Activated CD4-positive, alpha-beta T cell treated with anti-CD3 and anti-CD28 coated beads for 1 hour (primary cell): ENCODE results near the gene NEK5.

Experiments
- DNase-seq: peaks from one replicate; pipeline ENCODE4 v3.0.0-alpha.2; 2020

Gene NEK5

GRCh38 chr13:52009946-52010345 is 118.9 kb downstream of the NEK5 start:
- no peak for DNase-seq

- DNase-seq = no peak
Measured at GRCh38 chr13:52006523-52007245, 122.2 kb downstream of the NEK5 start.

- no peak for DNase-seq
Measured at GRCh38 chr13:52005841-52006522, 122.9 kb downstream of the NEK5 start.

- DNase-seq = no peak
Measured at GRCh38 chr13:52004511-52005170, 124.2 kb downstream of the NEK5 start.

DNA sequence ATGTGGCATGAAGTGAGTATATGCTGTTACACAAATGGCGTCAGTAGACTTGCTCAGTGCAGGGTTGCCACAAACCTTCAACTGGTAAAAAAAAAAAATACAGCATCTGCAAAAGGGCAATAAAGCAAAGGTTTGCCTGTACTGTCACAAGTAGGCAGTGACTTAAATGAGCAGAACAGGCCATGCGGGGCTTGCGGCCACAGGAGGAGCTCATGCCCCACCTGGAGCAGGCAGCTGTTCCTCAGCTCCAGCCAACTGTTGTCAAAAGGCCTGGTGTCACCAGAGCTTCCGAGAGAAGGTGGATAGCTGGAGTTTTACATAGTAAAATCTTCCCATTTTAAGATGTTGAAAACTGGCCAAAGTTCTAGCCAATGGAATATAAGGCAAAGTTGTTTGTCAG is 125.3 kb downstream of the NEK5 start:
- no peak for DNase-seq

DNA sequence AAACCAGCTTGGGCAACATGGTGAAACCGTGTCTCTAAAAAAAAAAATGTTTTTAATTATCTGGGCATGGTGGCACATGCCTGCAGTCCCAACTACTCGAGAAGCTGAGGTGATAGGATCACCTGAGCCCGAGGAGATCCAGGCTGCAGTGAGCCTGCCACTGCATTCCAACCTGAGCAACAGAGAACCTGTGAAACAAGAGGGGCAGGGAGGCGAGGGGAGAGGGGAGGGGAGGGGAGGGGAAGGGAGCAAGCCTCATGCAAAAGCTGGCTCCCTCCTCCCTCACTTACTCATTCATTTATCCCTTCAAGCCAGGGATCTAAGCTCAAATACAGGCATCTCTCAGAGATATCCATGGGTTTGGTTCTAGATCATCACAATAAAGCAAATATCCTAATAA is 126.5 kb downstream of the NEK5 start:
- no peak for DNase-seq

- no peak for DNase-seq
Measured at GRCh38 chr13:52001120-52001731, 127.6 kb downstream of the NEK5 start.

DNA sequence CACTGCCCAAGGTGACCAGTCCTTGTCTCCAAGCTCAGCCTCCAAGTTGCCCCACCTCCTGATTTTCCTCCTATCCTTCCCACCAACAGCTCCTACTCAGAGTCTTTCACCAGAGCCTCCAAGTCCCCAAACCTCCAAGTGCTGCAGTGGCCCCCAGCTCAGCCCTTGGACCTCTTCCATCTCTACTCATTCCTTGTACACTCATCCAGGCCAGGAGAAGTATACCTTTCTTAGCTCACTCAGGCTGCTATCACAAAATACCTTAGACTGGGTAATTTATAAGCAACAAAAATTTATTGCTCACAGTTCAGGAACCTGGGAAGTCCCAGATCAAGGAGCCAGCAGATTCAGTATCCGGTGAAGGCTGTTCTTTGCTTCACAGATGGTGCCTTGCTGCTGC is 129.0 kb downstream of the NEK5 start:
- no peak for DNase-seq

DNA sequence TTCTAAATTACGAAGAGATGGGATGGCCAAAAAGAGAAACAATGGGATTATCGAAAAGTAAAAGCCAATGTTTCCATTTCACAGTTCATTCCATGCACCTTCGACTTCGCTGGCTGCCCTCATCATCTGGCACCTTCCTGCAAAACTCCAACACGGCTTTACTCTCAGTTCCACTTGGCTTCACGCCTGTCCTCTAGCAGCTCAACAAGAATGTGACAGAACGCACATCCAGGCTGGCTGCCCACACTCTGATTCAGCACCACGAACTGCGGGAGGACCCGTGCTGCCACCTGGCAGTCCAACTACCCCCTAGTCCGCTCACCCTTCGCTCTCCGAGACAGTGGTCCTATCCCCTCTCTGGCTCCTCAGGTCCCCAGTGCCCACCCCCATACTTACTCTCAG is 129.4 kb downstream of the NEK5 start:
- DNase-seq = no peak

DNA sequence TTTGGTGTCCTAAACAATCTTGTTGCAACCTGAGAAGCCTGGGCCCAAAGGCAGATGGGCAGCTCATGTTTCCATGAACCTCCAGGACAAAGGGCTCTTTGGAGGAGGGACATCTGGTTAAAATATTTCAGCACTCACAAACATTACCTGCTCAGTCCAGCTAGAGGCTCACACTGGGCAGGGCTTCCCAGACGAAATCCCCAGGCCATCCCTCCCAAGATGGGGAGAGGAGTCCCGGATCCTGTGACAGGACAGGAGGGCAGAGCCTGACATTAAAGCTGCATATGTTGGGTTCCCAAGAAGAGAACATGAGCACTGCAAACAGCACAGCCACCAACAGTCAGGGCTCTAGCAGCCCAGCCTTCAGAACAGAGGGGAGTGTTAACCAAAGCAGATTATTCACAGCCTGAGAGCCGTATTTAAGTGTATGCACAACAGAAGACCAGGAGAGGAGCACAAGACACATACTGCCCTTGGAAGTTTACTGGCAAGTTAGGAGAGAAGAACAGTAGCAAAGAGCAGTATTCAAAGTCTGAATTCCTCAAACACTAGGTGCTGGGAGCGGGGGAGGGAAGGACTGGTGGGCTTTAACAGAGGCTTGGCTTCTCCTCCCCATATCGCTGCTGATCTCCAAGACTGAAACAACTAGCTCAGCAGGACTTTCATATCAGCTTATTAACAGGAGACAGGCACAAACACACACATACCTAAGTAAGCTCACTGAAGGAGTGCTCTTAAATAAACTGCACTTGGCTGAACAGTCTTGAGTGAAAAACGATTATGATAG is 130.0 kb downstream of the NEK5 start:
- no peak for DNase-seq

DNA sequence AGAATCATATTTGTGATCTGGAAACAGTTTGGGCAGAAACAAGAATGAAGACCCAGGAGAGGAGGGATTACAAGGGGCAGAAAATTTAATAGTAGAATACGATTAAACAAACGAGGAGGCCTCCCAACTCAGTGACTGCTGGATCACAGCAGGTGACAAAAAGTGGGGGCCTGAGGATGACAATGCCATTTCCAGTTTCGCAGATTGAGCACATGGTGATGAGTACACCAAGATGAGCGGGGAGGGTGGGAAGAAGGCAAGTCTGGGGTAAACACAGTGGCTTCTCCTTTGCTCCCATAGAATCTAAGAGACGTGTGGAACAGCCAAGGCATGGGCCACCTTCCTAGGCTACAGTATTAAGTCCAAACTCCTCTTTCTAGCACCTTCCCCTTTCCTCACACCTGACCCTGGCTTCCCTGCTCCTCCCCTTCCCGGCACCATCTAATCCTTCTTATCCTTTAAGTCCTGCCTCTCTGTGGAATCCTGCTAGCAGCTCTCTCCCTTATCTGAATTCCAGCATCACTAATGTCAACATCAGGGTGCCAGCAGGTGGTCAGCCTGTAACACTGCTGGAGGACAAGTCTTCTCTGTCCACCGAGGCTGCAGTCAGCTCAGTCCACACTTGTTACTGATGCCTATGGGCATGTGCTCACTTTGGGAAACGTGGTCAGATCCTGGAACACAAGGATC is 131.1 kb downstream of the NEK5 start:
- DNase-seq = no peak

GRCh38 chr13:51997186-51997585 is 131.7 kb downstream of the NEK5 start:
- DNase-seq = no peak

DNA sequence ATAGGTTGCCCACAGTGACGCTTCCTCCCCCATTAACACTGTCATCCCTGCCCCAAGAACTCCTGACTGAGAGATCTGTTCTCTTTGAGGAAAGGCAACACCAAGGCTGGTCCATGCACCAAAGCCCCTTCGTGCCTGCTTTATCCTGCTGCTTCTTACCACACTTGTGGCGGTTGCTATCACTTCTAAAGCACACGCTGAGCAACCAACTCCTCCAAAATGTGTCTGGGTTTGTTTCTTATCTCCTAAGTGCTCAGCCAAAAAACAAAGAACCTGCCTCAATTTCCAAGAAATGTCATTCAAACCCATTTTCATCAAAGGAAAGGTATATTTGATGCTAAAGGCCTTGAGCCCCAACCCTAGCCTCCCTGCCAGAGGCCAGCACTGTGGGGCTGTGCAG is 132.2 kb downstream of the NEK5 start:
- DNase-seq = no peak

DNA sequence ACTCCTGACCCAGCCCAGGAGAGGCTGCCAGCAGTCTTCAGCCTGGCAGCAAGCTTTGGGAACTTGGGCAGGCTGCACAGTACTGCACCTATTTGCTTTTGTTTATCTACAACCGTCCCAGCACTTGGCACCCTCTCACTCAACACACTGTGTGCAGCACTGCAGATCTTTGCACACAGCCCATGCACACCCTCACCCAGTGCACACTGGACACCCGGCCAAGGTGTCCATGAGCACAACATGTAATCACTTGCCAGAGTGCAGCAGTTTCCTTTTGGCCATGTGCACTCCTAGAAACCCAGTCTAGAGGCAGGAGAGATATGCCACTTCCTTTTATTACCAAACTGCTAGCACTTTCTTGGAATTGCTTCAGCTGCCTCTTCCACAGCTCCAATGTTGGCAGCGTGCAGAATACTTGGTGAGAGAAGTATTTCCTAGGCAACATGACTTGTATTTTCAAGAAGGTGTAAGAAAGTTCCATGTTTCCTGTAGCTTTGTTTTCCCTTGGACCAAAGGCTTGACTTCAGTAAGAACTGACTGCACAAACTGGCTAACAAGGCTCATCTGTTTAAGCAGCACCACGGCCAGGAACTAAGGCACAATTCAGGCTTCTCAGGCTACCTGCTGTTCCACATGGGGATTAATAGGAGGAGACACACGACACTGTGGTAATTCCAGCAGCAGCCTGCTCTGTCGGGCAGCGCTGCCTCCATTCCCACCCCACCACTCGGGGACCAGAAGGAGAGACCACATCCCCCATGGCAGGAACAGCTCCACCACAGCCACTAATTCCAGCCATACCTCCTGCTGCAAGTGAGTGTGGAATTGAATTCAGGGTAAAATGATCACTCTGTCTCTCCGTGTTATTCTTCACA is 133.0 kb downstream of the NEK5 start:
- DNase-seq = no peak

GRCh38 chr13:51993713-51994112 is 135.2 kb downstream of the NEK5 start:
- no peak for DNase-seq

GRCh38 chr13:51988988-51989618 is 139.8 kb downstream of the NEK5 start:
- no peak for DNase-seq
